Spleen (tissue), 11 donors: Measurements from ENCODE around the gene TMEM52B. TPM values are rescaled to one million over a fixed set of nuclear protein-coding genes. Genes with fewer than 3 reads are reported as not detected.

Experiments used
- DNase-seq: peaks from one replicate; pipeline ENCODE4 v3.0.0-alpha.2; 2020
- H3K27ac ChIP-seq, 8 donors: fragments of 200-600 bp; sonication (generic) in 7 of 8; 1 replicate in 4 of 8; 2 replicates in 4 of 8; pipeline versions ENCODE4 v1.5.0 to v1.8.0; 2016 to 2021; ENCODE audit warnings: inconsistent platforms in 4 of 8, mild to moderate bottlenecking in 4 of 8, moderate library complexity in 1 of 8
- H3K27me3 ChIP-seq, 7 donors: fragments of 200-600 bp; sonication (generic) in 6 of 7; replicated peaks in 1 of 7; 1 replicate in 4 of 7; 2 replicates in 3 of 7; pipeline versions ENCODE4 v1.5.0 to v1.8.0; 2016 to 2021; ENCODE audit warnings: inconsistent platforms in 3 of 7, mild to moderate bottlenecking in 1 of 7
- H3K36me3 ChIP-seq, 6 donors: fragments of 200-600 bp; sonication (generic) in 5 of 6; 1 replicate in 4 of 6; 2 replicates in 2 of 6; pipeline versions ENCODE4 v1.5.0 to v1.8.0; 2016 to 2021; ENCODE audit warnings: inconsistent platforms in 2 of 6
- H3K4me1 ChIP-seq, 6 donors: fragments of 200-600 bp; sonication (generic) in 5 of 6; 1 replicate in 3 of 6; 2 replicates in 3 of 6; pipeline versions ENCODE4 v1.5.0 to v1.8.0; 2016 to 2021; ENCODE audit warnings: inconsistent platforms in 3 of 6
- H3K4me3 ChIP-seq, 8 donors: fragments of 200-600 bp; sonication (generic) in 7 of 8; 1 replicate in 4 of 8; 2 replicates in 4 of 8; pipeline versions ENCODE4 v1.5.0 to v1.8.0; 2016 to 2021; ENCODE audit warnings: inconsistent platforms in 4 of 8, mild to moderate bottlenecking in 4 of 8, moderate library complexity in 2 of 8
- H3K9me3 ChIP-seq, 8 donors: fragments of 200-600 bp; sonication (generic) in 7 of 8; 1 replicate in 4 of 8; 2 replicates in 4 of 8; pipeline versions ENCODE4 v1.5.0 to v1.8.0; 2016 to 2021; ENCODE audit warnings: inconsistent platforms in 4 of 8
- CTCF ChIP-seq, 11 experiments: fragments of 200-600 bp in 7 of 11; fragments of 450-650 bp in 4 of 11; sonication (generic) in 4 of 11; IDR thresholded peaks in 8 of 11; conservative IDR thresholded peaks in 3 of 11; 1 replicate in 7 of 11; 2 replicates in 4 of 11; pipeline versions ENCODE4 v1.4.0 to v1.8.0; 2016 to 2021; ENCODE audit warnings: antibody characterized with exemption in 11 of 11, inconsistent platforms in 4 of 11, mild to moderate bottlenecking in 1 of 11
- POLR2A ChIP-seq, 3 donors: fragments of 450-650 bp; IDR thresholded peaks; one replicate each; pipeline ENCODE4 v1.5.1; 2017; ENCODE audit warnings: antibody characterized with exemption in 3 of 3, mild to moderate bottlenecking in 1 of 3
- POLR2AphosphoS5 ChIP-seq, 3 donors: sonication (generic); formaldehyde crosslinking; IDR thresholded peaks; one replicate each; pipeline ENCODE4 v1.5.1; 2017; ENCODE audit warnings: antibody characterized with exemption in 3 of 3
- WGBS, 5 donors: extraction: QIAGEN DNeasy Blood & Tissue Kit in 3 of 5; methylation state at CpG; one replicate each; pipeline versions ENCODE4 v1.1.5 to v1.1.7; 2013 to 2018; 5-methylcytosine and 5-hydroxymethylcytosine counted together
- intact Hi-C: fragments of 100-400 bp; cut with DNase I; formaldehyde crosslinking; loops from one replicate; pipeline ENCODE4 v1.15.0; 2023; ENCODE audit warnings: low total_unique reads
- polyA plus RNA-seq, 3 donors: library from polyadenylated mRNA; stranded (reverse); fragments of 200-250 nt; gene quantifications; one replicate each; pipeline ENCODE4 v1.2.1, GENCODE V29; 2013
- total RNA-seq, 7 donors: library from RNA; depleted of rRNA in 3 of 7; stranded (reverse); fragments of >200 nt in 3 of 7; fragmentation: NEBNext Ultra II Directional in 4 of 7; extraction: Animal tissue kit (Norgen Biotek cat#: 25700) in 4 of 7; gene quantifications; one replicate each; pipeline versions ENCODE4 v1.1.0 to v1.2.1, GENCODE V29; 2016 to 2021
- donor health status: healthy with polysubstance abuse.
- donor health status: DM: no; HTN: no; CAD: no; lungs with moderate emphysema.
- donor health status: DM: no; HTN: no; CAD: no.
- donor health status: Bipolar disorder and iron deficiency.
- donor health status: healthy.
- donor health status: DM: no; HTN: no; CAD: no.
- donor health status: DM: yes; HTN: yes; CAD: no.

The TMEM52B gene
- total and polyA plus RNA-seq, 10 donors: 0.06 to 0.40 (median 0.19) TPM; not detected in 7

GRCh38 chr12:10218021-10218420, 39.2 kb downstream of the TMEM52B start:
- no peak overlapping the region for H3K4me3 ChIP-seq
- H3K27ac ChIP-seq: no peak overlapping the region
- H3K4me1 ChIP-seq: peaks cover 6 to 33% (median 25%) of the 10 kb centered on the region in 6 donors
- peaks cover 0 to 63% (median 50%) of the 10 kb centered on the region in 6 donors for H3K36me3 ChIP-seq
- TF ChIP-seq POLR2AphosphoS5 (IDR thresholded peaks at IDR 0.05) (no peak), CTCF (IDR thresholded peaks at IDR 0.05 in 8 of 11, conservative IDR thresholded peaks at IDR 0.05 in 3 of 11) (no peak), POLR2A (IDR thresholded peaks at IDR 0.05) (no peak)
- no peaks in the 10 kb centered on the region for H3K27me3 ChIP-seq
- WGBS, 5 donors: 89 to 94% (median 94%) methylated on average over 6 of the region's 6 CpGs
- intact Hi-C loops: no loop called here
- H3K9me3 ChIP-seq: no peaks in the 10 kb centered on the region
- DNase-seq: no peak

GRCh38 chr12:10220398-10221077, 41.7 kb downstream of the TMEM52B start:
- H3K4me3 ChIP-seq: no peak overlapping the region
- peaks cover 1 to 9% (median 7%) of the 10 kb centered on the region in 6 donors for H3K4me1 ChIP-seq
- TF ChIP-seq POLR2AphosphoS5 (IDR thresholded peaks at IDR 0.05) (peak in 1 of 3 donors; percentile 13), CTCF (IDR thresholded peaks at IDR 0.05 in 8 of 11, conservative IDR thresholded peaks at IDR 0.05 in 3 of 11) (no peak), POLR2A (IDR thresholded peaks at IDR 0.05) (no peak)
- DNase-seq: no peak
- WGBS, 5 donors: 73 to 85% (median 81%) methylated on average over 8 of the region's 8 CpGs
- no peaks in the 10 kb centered on the region for H3K9me3 ChIP-seq
- no peak overlapping the region for H3K27ac ChIP-seq
- H3K36me3 ChIP-seq: peaks cover 0 to 82% (median 55%) of the 10 kb centered on the region in 6 donors
- intact Hi-C loops: no loop called here
- no peaks in the 10 kb centered on the region for H3K27me3 ChIP-seq

- intact Hi-C loops: no loop called here
- H3K4me1 ChIP-seq: peaks cover 0 to 4% (median 0%) of the 10 kb centered on the region in 6 donors
- TF ChIP-seq POLR2A (IDR thresholded peaks at IDR 0.05) (no peak), CTCF (IDR thresholded peaks at IDR 0.05 in 8 of 11, conservative IDR thresholded peaks at IDR 0.05 in 3 of 11) (no peak), POLR2AphosphoS5 (IDR thresholded peaks at IDR 0.05) (no peak)
- H3K9me3 ChIP-seq: no peaks in the 10 kb centered on the region
- H3K27me3 ChIP-seq: no peaks in the 10 kb centered on the region
- H3K36me3 ChIP-seq: peaks cover 0 to 76% (median 55%) of the 10 kb centered on the region in 6 donors
- WGBS, 5 donors: 90 to 97% (median 93%) methylated on average over 5 of the region's 5 CpGs
- H3K27ac ChIP-seq: no peak overlapping the region
- no peak for DNase-seq
- no peak overlapping the region for H3K4me3 ChIP-seq
Measured at GRCh38 chr12:10221846-10222245, 43.0 kb downstream of the TMEM52B start.

- DNase-seq: no peak
- peaks cover 0 to 67% (median 53%) of the 10 kb centered on the region in 6 donors for H3K36me3 ChIP-seq
- 79 to 97% (median 84%) methylated on average over 5 of the region's 5 CpGs for WGBS, 5 donors
- no peaks in the 10 kb centered on the region for H3K9me3 ChIP-seq
- TF ChIP-seq POLR2AphosphoS5 (IDR thresholded peaks at IDR 0.05) (no peak), CTCF (IDR thresholded peaks at IDR 0.05 in 8 of 11, conservative IDR thresholded peaks at IDR 0.05 in 3 of 11) (no peak), POLR2A (IDR thresholded peaks at IDR 0.05) (no peak)
- no peak overlapping the region for H3K27ac ChIP-seq
- no peaks in the 10 kb centered on the region for H3K4me1 ChIP-seq
- H3K27me3 ChIP-seq: no peaks in the 10 kb centered on the region
- intact Hi-C loops: no loop called here
- no peak overlapping the region for H3K4me3 ChIP-seq
Measured at GRCh38 chr12:10223208-10223607, 44.4 kb downstream of the TMEM52B start.
